Panc1 (cell line): ENCODE measurements around the gene KLF15.

Source experiments
- POLR2AphosphoS5 ChIP-seq: IDR thresholded peaks from 2 replicates; pipeline ENCODE4 v1.6.1; 2012; ENCODE audit warnings: mild to moderate bottlenecking, low read depth, low read length, moderate library complexity
- SIN3A ChIP-seq: IDR thresholded peaks from 2 replicates; pipeline ENCODE4 v1.6.1; 2012; ENCODE audit warnings: low read depth, mild to moderate bottlenecking, low read length, moderate library complexity, borderline replicate concordance; ENCODE audit not compliant: insufficient read depth
- TCF7L2 ChIP-seq: IDR thresholded peaks from 2 replicates; pipeline ENCODE4 v1.6.1; 2011; ENCODE audit warnings: mild to moderate bottlenecking, low read depth, low read length, inconsistent platforms
- TF ChIP-seq, protein P1 (sequence below): fragments of 450-650 bp; IDR thresholded peaks from 2 replicates; pipeline ENCODE4 v1.5.1; 2017; ENCODE audit warnings: mild to moderate bottlenecking
- TF ChIP-seq, protein P2 (sequence below), 2 experiments: IDR thresholded peaks; 2 replicates each; pipeline ENCODE4 v1.6.1; 2011 to 2012; ENCODE audit warnings: low read depth in 2 of 2, control low read depth in 1 of 2, low read length in 1 of 2, mild to moderate bottlenecking in 1 of 2, moderate library complexity in 1 of 2; ENCODE audit not compliant: insufficient read depth in 1 of 2

- TF ChIP-seq, protein P1, sequence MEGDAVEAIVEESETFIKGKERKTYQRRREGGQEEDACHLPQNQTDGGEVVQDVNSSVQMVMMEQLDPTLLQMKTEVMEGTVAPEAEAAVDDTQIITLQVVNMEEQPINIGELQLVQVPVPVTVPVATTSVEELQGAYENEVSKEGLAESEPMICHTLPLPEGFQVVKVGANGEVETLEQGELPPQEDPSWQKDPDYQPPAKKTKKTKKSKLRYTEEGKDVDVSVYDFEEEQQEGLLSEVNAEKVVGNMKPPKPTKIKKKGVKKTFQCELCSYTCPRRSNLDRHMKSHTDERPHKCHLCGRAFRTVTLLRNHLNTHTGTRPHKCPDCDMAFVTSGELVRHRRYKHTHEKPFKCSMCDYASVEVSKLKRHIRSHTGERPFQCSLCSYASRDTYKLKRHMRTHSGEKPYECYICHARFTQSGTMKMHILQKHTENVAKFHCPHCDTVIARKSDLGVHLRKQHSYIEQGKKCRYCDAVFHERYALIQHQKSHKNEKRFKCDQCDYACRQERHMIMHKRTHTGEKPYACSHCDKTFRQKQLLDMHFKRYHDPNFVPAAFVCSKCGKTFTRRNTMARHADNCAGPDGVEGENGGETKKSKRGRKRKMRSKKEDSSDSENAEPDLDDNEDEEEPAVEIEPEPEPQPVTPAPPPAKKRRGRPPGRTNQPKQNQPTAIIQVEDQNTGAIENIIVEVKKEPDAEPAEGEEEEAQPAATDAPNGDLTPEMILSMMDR, result no peak
- no peak for TF ChIP-seq POLR2AphosphoS5
- TF ChIP-seq, protein P2, sequence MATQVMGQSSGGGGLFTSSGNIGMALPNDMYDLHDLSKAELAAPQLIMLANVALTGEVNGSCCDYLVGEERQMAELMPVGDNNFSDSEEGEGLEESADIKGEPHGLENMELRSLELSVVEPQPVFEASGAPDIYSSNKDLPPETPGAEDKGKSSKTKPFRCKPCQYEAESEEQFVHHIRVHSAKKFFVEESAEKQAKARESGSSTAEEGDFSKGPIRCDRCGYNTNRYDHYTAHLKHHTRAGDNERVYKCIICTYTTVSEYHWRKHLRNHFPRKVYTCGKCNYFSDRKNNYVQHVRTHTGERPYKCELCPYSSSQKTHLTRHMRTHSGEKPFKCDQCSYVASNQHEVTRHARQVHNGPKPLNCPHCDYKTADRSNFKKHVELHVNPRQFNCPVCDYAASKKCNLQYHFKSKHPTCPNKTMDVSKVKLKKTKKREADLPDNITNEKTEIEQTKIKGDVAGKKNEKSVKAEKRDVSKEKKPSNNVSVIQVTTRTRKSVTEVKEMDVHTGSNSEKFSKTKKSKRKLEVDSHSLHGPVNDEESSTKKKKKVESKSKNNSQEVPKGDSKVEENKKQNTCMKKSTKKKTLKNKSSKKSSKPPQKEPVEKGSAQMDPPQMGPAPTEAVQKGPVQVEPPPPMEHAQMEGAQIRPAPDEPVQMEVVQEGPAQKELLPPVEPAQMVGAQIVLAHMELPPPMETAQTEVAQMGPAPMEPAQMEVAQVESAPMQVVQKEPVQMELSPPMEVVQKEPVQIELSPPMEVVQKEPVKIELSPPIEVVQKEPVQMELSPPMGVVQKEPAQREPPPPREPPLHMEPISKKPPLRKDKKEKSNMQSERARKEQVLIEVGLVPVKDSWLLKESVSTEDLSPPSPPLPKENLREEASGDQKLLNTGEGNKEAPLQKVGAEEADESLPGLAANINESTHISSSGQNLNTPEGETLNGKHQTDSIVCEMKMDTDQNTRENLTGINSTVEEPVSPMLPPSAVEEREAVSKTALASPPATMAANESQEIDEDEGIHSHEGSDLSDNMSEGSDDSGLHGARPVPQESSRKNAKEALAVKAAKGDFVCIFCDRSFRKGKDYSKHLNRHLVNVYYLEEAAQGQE (IDR thresholded peaks at IDR 0.05; ENCODE audit: insufficient read depth in 1 of 2, low read depth in 2 of 2, low read length in 1 of 2), result no peak
- TF ChIP-seq SIN3A, result no peak
- TF ChIP-seq TCF7L2, result no peak
Observed at GRCh38 chr3:126367316-126367805, 10.2 kb upstream of the KLF15 start.
